HG03520 (cell line): Measurements from ENCODE around the gene LMF2.
A peak's percentile ranks its signal among the peaks of the same experiment; 100 is the strongest.

Experiments used
- ATAC-seq: cut with Tn5 transposase; IDR thresholded peaks from one replicate; pipeline ENCODE4 v1.9.1; 2021; ENCODE audit warnings: mild to moderate bottlenecking, moderate library complexity; ENCODE audit not compliant: unreplicated experiment

The LMF2 gene

GRCh38 chr22:50483977-50484853 lies 23.3 kb downstream of the LMF2 start:
- no peak for ATAC-seq

DNA sequence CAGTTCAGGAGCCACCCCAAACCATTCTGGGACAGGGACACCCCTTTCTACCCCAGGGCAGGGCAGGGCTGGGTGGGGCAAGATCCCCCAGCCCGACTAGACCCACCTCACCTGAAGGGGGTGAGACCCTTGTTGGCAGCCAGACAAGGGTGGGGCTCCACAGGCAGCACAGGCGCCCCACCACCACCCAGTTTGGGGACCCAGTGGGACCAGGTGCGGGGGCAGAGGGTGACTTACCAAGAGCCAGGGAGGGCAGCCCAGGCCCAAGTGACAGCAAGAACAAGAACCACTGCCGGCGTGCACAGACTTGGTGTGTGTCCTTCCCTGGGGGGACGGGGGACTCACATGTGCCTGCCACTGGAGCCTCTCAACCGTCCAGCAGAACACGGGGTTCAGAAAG lies 23.9 kb downstream of the LMF2 start:
- no peak for ATAC-seq

DNA sequence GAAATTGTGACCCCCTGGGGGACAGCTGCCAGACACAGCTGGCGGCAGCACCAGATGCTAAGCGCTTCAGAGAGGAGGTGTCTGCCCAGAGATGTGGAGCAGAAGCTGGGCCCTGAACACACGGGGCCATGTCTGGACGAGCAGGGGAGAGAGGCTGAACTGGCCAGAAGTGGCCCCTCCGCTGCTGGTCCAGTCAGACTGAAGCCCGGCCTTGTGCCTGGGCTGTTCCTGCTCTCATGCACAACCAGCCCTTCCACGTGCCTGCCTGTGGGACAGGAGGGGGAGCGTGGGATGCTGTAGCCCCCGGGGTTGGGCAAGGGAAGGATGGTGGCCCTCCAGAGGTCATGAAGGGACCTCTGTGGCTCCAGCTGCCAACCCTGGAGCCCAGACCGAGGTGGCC lies 24.4 kb downstream of the LMF2 start:
- ATAC-seq, result no peak

GRCh38 chr22:50482107-50483074 lies 25.1 kb downstream of the LMF2 start:
- ATAC-seq, result no peak

- ATAC-seq, result no peak
Observed at GRCh38 chr22:50481440-50482106, 25.9 kb downstream of the LMF2 start, which contains the start of gene ADM2. Gene ADM2 (plus strand): TSS chr22:50481543. CDS start chr22:50481848, 305 bp downstream.

DNA sequence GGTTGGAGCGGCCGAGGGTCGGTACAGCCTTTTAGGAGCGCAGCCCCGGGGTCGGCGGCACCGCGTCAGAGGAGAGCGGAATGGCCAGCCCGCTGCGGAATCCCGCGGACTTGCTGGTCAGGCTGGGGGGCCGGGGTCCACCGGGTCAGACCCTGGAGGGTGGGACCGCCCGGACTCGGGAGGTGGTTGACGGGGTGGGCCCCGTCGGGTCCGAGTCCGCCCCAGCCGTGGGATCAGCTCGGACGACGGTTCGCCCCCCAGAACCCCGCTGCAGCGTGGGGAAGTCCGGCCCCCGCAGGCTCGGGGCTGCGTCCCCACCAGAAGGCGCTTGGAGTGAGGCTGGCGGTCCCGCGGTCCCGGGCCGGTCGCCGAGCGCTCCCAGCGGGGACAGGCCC lies 26.5 kb downstream of the LMF2 start:
- ATAC-seq, result no peak

- no peak for ATAC-seq
Observed at GRCh38 chr22:50479721-50480120, 27.8 kb downstream of the LMF2 start.

- no peak for ATAC-seq
Observed at GRCh38 chr22:50477923-50478322, 29.6 kb downstream of the LMF2 start.

DNA sequence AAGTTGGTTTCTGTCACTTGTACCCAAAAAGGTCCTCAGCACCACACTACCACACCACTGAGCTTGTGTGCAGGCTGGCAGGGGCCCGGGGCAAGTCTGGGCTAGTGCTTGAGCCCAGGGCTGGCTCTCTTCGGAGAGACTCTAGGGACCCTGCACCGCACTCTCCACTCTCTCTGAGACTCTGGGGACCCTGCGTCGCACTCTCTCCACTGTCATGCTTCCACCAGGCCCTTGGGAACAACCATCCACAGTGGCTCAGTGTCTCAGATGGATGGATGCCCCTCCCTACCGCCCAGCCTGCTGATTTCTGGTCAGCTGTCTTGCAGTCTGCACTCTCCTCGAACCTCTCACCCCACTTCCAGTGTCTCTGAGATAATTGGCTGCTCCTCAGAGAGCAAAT lies 30.6 kb downstream of the LMF2 start:
- no peak for ATAC-seq

- ATAC-seq, result no peak
Observed at GRCh38 chr22:50475652-50476002, 31.9 kb downstream of the LMF2 start.

DNA sequence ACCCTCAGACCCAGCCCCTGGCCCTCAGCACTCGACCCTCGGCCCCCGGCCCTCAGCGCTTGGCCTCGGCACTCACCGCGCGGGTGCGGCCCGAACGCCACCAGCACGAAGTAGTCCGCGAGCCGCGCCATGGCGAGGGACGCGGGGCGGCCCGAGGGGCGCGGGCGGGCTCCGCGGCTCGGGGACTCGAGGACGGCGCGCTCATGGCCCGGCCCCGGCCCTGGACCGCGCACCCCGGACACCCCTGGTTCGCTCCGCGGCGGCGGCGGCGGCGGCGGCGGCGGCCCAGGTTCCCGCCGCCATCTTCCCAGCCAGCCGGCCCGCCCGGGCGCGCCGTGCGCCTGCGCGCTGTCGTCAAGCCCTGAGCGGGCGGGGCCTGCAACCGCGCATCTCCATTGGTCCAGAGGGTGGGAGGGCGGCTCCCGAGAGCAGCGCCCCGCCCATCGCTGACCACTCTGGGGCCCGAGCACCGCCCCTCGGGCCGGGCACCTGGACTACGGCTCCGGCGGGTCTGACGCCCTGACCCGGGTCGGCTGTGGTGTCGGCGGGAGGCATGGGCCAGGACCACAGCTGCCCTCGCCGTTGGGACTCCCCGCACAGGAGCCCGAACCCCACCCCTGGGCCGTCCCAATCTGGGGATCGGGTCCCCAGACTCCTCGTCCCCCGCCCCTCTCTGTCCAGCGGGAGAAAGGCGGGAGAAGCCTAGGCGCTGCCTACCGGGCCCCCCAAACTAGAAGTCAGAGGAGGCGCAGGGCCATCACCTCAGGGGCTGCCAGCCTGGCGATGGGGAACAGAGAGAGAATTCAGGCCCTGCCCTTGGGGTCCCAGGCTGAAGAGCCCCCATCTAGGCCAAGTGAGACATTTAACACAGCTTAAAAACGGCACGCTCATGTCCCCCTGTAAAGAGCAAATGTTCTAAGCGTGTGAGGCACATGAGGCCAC lies 32.5 kb downstream of the LMF2 start, which contains the start of gene SBF1:
TSS of gene SBF1 (minus strand) at position 326 of the 942 bp plus-strand sequence. CDS start at position 131, 195 bp downstream.
- ATAC-seq, result peak; percentile 72

GRCh38 chr22:50473855-50474671 lies 33.4 kb downstream of the LMF2 start:
- ATAC-seq, result no peak

- no peak for ATAC-seq
Observed at GRCh38 chr22:50473088-50473487, 34.4 kb downstream of the LMF2 start.

- ATAC-seq, result no peak
Observed at GRCh38 chr22:50471962-50472361, 35.5 kb downstream of the LMF2 start.

DNA sequence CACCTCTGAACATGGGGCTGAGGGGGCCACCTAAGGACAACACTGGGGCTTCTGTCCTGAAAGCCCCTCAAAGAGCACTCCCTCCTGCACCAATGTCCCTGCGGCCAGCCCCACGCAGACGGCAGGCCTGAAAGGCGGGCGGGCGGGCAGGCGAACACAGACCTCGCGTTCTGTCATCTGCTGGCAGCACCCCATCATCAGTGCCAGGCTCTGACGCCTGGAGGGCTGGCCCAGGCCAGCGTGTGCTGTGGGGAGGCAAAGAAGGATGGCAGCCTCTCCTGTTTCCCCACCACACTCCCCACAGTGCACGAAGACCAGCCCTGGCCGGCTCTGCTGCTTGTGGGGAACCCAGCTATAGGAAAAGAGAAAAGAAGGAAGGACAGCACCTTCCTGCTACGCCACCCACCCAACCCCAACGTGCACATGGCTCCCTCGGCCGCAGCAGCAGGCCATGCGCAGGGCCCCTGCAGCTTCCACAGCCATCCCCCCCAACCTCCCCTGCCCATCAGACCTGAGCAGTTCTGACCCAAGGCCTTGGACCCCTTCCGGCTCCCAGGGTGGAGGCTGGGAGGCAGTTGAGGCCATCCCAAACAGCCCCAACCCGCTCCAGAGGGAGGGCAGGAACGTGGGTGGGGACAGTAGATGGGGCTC lies 36.2 kb downstream of the LMF2 start:
- ATAC-seq, result no peak

DNA sequence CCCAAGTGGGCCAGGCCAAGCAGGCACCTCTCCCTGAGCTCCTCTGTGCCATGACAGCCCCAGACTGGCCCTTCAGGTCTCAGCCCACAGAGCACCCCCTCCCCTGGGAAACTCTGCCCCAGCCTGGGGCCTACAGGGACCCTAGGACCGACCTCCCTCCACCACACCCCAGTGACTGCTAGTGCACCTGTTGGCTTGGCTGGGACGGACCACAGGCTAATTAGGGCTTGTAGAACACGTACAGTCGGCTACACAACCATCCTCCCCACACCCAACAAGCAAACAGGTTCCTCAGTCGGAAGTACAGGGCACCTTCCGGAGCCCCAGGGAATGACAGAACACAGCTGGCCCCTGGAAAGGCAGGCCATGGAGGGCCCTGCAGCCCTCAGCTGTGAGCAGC lies 37.0 kb downstream of the LMF2 start:
- ATAC-seq, result no peak

GRCh38 chr22:50469377-50470305 lies 37.9 kb downstream of the LMF2 start:
- ATAC-seq, result peak; percentile 40
